Naive thymus-derived CD4-positive, alpha-beta T cell (primary cell): ENCODE measurements around the gene PIP4K2A. TPM values are rescaled to one million over a fixed set of nuclear protein-coding genes. Genes with fewer than 3 reads are reported as not detected.
A peak's percentile ranks its signal among the peaks of the same experiment; 100 is the strongest.

Source experiments
- ATAC-seq: fragments of 150-1000 bp; cut with Tn5 transposase; 2 replicates; pipeline ENCODE4 v1.10.0; 2021; ENCODE audit warnings: mild to moderate bottlenecking, moderate library complexity
- CTCF ChIA-PET: fragments of 350-600 bp; sonication (Branson Sonifier 250); formaldehyde crosslinking; loops from one replicate; lab custom pipeline; 2021; ENCODE audit warnings: antibody characterized with exemption; lab: Charles Lee
- POLR2A ChIA-PET: fragments of 350-600 bp; sonication (Branson Sonifier 250); formaldehyde crosslinking; loops from one replicate; lab custom pipeline; 2021; ENCODE audit warnings: antibody characterized with exemption, inconsistent platforms; lab: Charles Lee
- DNase-seq, 9 donors: peaks; one replicate each; pipeline versions ENCODE4 v3.0.0 to v3.0.0-alpha.2; 2020 to 2022; ENCODE audit warnings: mixed read lengths in 1 of 9
- H3K27ac ChIP-seq: one replicate; pipeline ENCODE4 v1.7.0; 2013; ENCODE audit warnings: mild to moderate bottlenecking, low read depth, low read length, moderate library complexity
- H3K27me3 ChIP-seq, 2 donors: one replicate each; pipeline ENCODE4 v1.7.0; 2013; ENCODE audit warnings: low read length in 2 of 2, mild to moderate bottlenecking in 2 of 2, moderate library complexity in 2 of 2; ENCODE audit not compliant: control insufficient read depth in 2 of 2, insufficient read depth in 2 of 2
- H3K36me3 ChIP-seq, 3 experiments: 1 replicate in 2 of 3; 2 replicates in 1 of 3; pipeline ENCODE4 v1.7.0; 2013; ENCODE audit warnings: low read length in 3 of 3, mild to moderate bottlenecking in 3 of 3, moderate library complexity in 1 of 3; ENCODE audit not compliant: insufficient read depth in 3 of 3, control insufficient read depth in 2 of 3
- H3K4me1 ChIP-seq, 2 donors: one replicate each; pipeline ENCODE4 v1.7.0; 2013; ENCODE audit warnings: low read length in 2 of 2, mild to moderate bottlenecking in 2 of 2, moderate library complexity in 1 of 2; ENCODE audit not compliant: control insufficient read depth in 2 of 2, insufficient read depth in 2 of 2
- H3K4me3 ChIP-seq: 2 replicates; pipeline ENCODE4 v1.7.0; 2013; ENCODE audit warnings: mild to moderate bottlenecking, low read length
- H3K9me3 ChIP-seq, 3 experiments: 1 replicate in 2 of 3; 2 replicates in 1 of 3; pipeline ENCODE4 v1.7.0; 2013; ENCODE audit warnings: low read length in 3 of 3; ENCODE audit not compliant: control insufficient read depth in 2 of 3
- H3K27ac Mint-ChIP-seq, 9 donors: one replicate each; pipeline ENCODE4 v1.8.0; 2020 to 2022; ENCODE audit warnings: mixed read lengths in 9 of 9, mild to moderate bottlenecking in 8 of 9, moderate library complexity in 5 of 9, inconsistent platforms in 2 of 9
- H3K27me3 Mint-ChIP-seq, 5 donors: one replicate each; pipeline ENCODE4 v1.8.0; 2021 to 2022; ENCODE audit warnings: mixed read lengths in 5 of 5, mild to moderate bottlenecking in 1 of 5
- H3K36me3 Mint-ChIP-seq, 5 donors: one replicate each; pipeline ENCODE4 v1.8.0; 2020 to 2022; ENCODE audit warnings: mixed read lengths in 5 of 5, mild to moderate bottlenecking in 3 of 5, inconsistent platforms in 1 of 5
- H3K4me1 Mint-ChIP-seq, 7 donors: one replicate each; pipeline ENCODE4 v1.8.0; 2020 to 2022; ENCODE audit warnings: mixed read lengths in 7 of 7, mild to moderate bottlenecking in 3 of 7, inconsistent platforms in 1 of 7
- H3K4me3 Mint-ChIP-seq, 10 donors: one replicate each; pipeline ENCODE4 v1.8.0; 2020 to 2022; ENCODE audit warnings: mild to moderate bottlenecking in 10 of 10, mixed read lengths in 10 of 10, moderate library complexity in 6 of 10, inconsistent platforms in 2 of 10
- H3K9me3 Mint-ChIP-seq, 11 donors: one replicate each; pipeline ENCODE4 v1.8.0; 2020 to 2022; ENCODE audit warnings: mixed read lengths in 11 of 11, mild to moderate bottlenecking in 4 of 11, inconsistent platforms in 1 of 11, moderate library complexity in 1 of 11
- intact Hi-C, 2 donors: fragments of 100-400 bp; cut with micrococcal nuclease; formaldehyde crosslinking; loops; one replicate each; pipeline ENCODE4 v1.15.1; 2023
- polyA plus RNA-seq, 2 donors: library from polyadenylated mRNA; unstranded; fragments of 300-500 nt; fragmentation: Illumina TruSeq; gene quantifications; one replicate each; pipeline ENCODE4 v1.2.3, GENCODE V29; 2021
- total RNA-seq, 6 experiments: library from RNA in 5 of 6; stranded (reverse) in 5 of 6; gene quantifications; 1 replicate in 5 of 6; 2 replicates in 1 of 6; pipeline ENCODE4 v1.2.3 and lab custom pipeline; 2021 to 2026

Gene PIP4K2A
- total and polyA plus RNA-seq, 7 experiments from 2014 or later: 40.9 to 152 (median 134) TPM

DNA sequence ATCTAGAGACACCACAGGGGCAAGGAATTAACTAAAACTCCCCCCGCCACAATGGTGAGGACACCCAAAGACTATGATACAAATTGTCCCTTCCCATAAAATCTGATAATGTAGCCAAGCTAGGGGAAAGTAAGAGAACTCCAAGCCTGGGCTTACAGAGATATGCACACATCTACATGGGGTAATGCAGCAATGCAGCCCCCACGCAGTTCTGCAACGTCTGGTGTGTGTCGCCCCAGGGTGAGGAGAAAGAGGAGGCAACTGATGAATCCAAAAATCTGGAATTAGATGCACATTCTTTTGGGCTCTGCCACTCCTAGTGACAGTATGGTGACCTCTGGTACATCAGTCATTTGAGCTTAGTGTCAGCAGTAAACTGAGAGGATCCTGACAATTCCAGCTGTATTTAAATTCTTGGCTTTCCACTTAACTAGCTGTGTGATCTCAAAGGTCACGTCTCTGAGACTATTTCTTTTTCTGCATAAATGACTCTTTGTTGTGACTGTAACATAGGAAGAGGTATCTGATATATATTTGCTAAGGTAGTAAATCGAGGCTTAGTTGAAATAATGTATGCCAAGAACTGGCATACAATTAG, 51.5 kb downstream of the PIP4K2A start:
- ChIA-PET POLR2A (interaction anchor here (0.7 to 10.4 kb wide), 9 partner anchors 9 to 229 kb away, joined by 3 to 145 read pairs (median 4); partner anchors contain the start of gene PIP4K2A), CTCF (interaction anchor here (0.9 to 1.0 kb wide), 2 partner anchors 20 to 51 kb away, joined by 4 to 5 read pairs; no protein-coding TSS in a partner anchor)
- intact Hi-C loops: loop anchor here in 1 of 2 donors (10.0 kb wide), 1 partner anchor 408 kb away; no protein-coding TSS in a partner anchor
- H3K4me3 ChIP-seq: no peak overlapping the region
- ATAC-seq (no peak), DNase-seq (no peak)
- peaks cover 50 to 96% (median 91%) of the 10 kb centered on the region in 7 donors for H3K4me1 Mint-ChIP-seq
- no peaks in the 10 kb centered on the region for H3K9me3 ChIP-seq
- H3K27ac Mint-ChIP-seq: peak overlapping the region in 8 of 9 donors; percentile 19 to 95 (median 79)
- H3K27ac ChIP-seq: no peak overlapping the region
- H3K36me3 Mint-ChIP-seq: peaks cover 0 to 11% (median 0%) of the 10 kb centered on the region in 5 donors
- H3K27me3 ChIP-seq: no peaks in the 10 kb centered on the region
- H3K4me1 ChIP-seq: peaks cover 60 to 67% of the 10 kb centered on the region in 2 donors
- peak overlapping the region in 5 of 10 donors; percentile 40 to 75 (median 59) for H3K4me3 Mint-ChIP-seq
- no peaks in the 10 kb centered on the region for H3K27me3 Mint-ChIP-seq
- peaks cover 0 to 2% (median 0%) of the 10 kb centered on the region in 11 donors for H3K9me3 Mint-ChIP-seq
- H3K36me3 ChIP-seq: no peaks in the 10 kb centered on the region

DNA sequence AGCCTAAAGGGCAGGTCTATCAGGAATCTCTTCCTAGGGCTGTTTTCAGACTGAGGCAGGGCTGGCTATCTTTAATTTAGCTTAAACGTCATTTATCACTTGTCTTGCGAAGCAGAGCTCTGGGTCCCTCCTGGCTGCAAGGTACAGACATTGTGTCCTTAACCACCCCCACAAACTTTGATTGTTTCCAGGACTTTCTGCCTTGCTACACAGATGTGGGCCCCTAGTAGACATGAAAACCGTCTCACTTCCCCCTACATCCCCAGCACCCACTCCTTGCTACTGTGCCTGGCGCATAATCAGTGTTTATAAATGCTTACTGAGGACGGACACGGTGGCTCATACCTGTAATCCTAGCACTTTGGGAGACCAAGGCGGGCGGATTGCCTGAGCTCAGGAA, 54.5 kb downstream of the PIP4K2A start:
- peaks cover 70 to 73% of the 10 kb centered on the region in 2 donors for H3K4me1 ChIP-seq
- no peaks in the 10 kb centered on the region for H3K27me3 ChIP-seq
- POLR2A ChIA-PET: interaction anchor here (0.5 to 10.4 kb wide), 6 partner anchors 9 to 956 kb away, joined by 3 to 97 read pairs (median 12); partner anchors contain the start of gene PIP4K2A
- H3K4me3 ChIP-seq: no peak overlapping the region
- intact Hi-C loops: loop anchor here in 1 of 2 donors (5.0 to 10.0 kb wide), 3 partner anchors 223 to 1135 kb away; partner anchors contain the start of gene SKIDA1
- CTCF ChIA-PET: no interaction called here
- no peaks in the 10 kb centered on the region for H3K9me3 Mint-ChIP-seq
- H3K4me1 Mint-ChIP-seq: peaks cover 72 to 99% (median 95%) of the 10 kb centered on the region in 7 donors
- no peaks in the 10 kb centered on the region for H3K27me3 Mint-ChIP-seq
- ATAC-seq (no peak), DNase-seq (no peak)
- H3K9me3 ChIP-seq: no peaks in the 10 kb centered on the region
- peaks cover 0 to 18% (median 3%) of the 10 kb centered on the region in 5 donors for H3K36me3 Mint-ChIP-seq
- peak overlapping the region in 7 of 10 donors; percentile 2 to 83 (median 50) for H3K4me3 Mint-ChIP-seq
- peak overlapping the region; percentile 12 to 97 (median 84) for H3K27ac Mint-ChIP-seq
- H3K36me3 ChIP-seq: no peaks in the 10 kb centered on the region
- H3K27ac ChIP-seq: no peak overlapping the region

DNA sequence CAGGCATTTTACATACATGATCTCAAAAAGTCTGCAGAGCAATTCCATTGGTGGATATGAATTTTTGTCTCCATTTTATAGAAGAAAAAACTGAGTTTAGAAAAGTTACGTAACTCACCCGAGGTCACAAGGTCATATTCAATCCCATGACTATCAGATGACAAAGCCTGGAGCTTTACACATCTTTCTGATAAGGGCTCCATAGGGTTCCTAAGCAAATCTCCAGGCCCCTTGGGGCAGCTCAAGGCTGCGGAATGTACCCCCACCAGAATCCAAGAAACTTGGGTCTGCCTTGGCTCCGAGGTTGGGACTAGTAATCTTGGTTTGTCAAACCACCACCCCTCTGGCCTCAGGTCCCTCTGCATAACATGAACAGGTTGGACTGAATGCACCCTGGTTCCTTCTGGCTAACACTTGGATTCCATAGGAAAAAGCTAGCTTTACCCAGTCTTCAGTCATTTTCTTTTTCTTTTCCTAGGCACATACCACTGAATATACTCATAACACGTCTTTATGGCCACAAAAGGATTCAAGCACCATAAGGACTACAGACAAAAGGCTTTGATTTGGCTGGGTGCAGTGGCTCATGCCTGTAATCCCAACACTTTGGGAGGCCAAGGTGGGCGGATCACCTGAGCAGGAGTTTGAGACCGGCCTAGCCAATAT, 55.5 kb downstream of the PIP4K2A start:
- Histone ChIP-seq H3K27ac (peak overlapping the region; percentile 12), H3K36me3 (no peaks in the 10 kb centered on the region), H3K27me3 (no peaks in the 10 kb centered on the region), H3K9me3 (no peaks in the 10 kb centered on the region), H3K4me3 (no peak overlapping the region), H3K4me1 (peaks cover 71 to 76% of the 10 kb centered on the region in 2 donors)
- intact Hi-C loops: loop anchor here in 1 of 2 donors (5.0 to 10.0 kb wide), 2 partner anchors 222 to 1134 kb away; partner anchors contain the start of gene SKIDA1
- Mint-ChIP-seq H3K36me3 (peaks cover 0 to 22% (median 3%) of the 10 kb centered on the region in 5 donors), H3K4me3 (peak overlapping the region in 9 of 10 donors; percentile 19 to 87 (median 67)), H3K9me3 (no peaks in the 10 kb centered on the region), H3K27ac (peak overlapping the region; percentile 87 to 97 (median 93)), H3K27me3 (no peaks in the 10 kb centered on the region), H3K4me1 (peaks cover 74 to 99% (median 95%) of the 10 kb centered on the region in 7 donors)
- ATAC-seq (no peak), DNase-seq (no peak)
- ChIA-PET CTCF (interaction anchor here (0.7 kb wide), 1 partner anchor 141 kb away, joined by 3 read pairs; no protein-coding TSS in a partner anchor), POLR2A (interaction anchor here (0.5 to 10.4 kb wide), 6 partner anchors 9 to 73 kb away, joined by 3 to 97 read pairs (median 12); partner anchors contain the start of gene PIP4K2A)

DNA sequence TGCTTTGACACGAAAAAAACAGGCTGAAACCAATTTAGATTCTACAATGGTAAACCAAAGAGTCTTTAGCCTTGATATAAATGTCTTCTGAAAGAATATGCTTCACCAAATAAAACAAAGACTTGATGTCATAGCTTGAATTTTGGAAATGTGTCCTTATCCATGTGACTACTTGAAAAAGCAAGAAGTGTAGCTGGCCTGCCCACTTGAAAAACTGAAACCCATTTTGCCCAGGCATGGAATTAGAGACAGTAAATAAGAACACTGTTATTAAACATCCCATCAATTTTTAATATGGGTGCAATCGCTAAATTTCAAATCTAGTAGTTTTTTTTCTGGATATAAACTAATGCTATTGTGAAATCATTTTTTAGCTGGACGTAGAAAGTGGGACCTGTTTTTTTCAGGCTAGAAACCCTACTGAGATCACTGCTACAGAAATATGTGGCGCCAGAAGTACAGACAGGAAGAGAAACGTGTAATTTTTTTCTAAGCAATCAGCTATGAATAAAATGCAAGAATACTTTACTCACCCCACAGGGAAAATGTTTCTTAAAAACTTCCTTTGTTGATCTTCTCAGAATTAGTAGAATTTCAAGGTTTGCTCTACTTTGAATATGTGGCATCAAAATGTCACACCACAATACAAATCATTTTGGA, 56.7 kb downstream of the PIP4K2A start:
- intact Hi-C loops: loop anchor here (1.0 to 10.0 kb wide), 3 partner anchors 9 to 1133 kb away; partner anchors contain the start of gene SKIDA1 (in 1 of the 2)
- no peaks in the 10 kb centered on the region for H3K36me3 ChIP-seq
- peaks cover 79 to 82% of the 10 kb centered on the region in 2 donors for H3K4me1 ChIP-seq

DNA sequence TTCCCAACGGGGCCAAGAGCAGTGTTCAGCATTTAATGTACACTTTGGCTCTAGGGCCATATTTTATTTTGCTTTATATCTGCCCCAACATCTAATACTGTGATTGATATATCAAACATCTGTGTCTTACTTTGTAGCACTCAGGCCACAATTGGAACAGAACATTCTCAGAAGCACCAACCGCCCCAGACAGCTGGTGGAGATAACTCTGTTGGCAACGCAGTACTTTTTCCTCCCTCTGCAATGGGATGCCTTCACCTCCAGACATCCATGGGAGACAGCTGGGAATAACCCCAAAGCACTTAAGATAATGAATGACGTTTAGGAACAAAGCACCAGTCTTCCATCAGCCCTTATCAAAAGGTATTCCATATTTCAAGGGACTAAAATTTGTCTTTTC, 57.4 kb downstream of the PIP4K2A start:
- peaks cover 80 to 82% of the 10 kb centered on the region in 2 donors for H3K4me1 ChIP-seq
- H3K4me3 Mint-ChIP-seq: peak overlapping the region; percentile 31 to 87 (median 71)
- peak overlapping the region; percentile 12 for H3K27ac ChIP-seq
- no peaks in the 10 kb centered on the region for H3K27me3 ChIP-seq
- no peaks in the 10 kb centered on the region for H3K27me3 Mint-ChIP-seq
- peak overlapping the region; percentile 4 for H3K4me3 ChIP-seq
- H3K4me1 Mint-ChIP-seq: peaks cover 81 to 100% (median 91%) of the 10 kb centered on the region in 7 donors
- intact Hi-C loops: loop anchor here (1.0 to 10.0 kb wide), 3 partner anchors 9 to 1132 kb away; partner anchors contain the start of gene SKIDA1 (in 1 of the 2)
- CTCF ChIA-PET: interaction anchor here (0.6 to 4.3 kb wide), 7 partner anchors 10 to 59 kb away, joined by 3 to 17 read pairs (median 5); no protein-coding TSS in a partner anchor
- no peaks in the 10 kb centered on the region for H3K36me3 ChIP-seq
- H3K27ac Mint-ChIP-seq: peak overlapping the region; percentile 87 to 97 (median 93)
- H3K9me3 ChIP-seq: no peaks in the 10 kb centered on the region
- POLR2A ChIA-PET: interaction anchor here (1.0 to 10.4 kb wide), 9 partner anchors 8 to 57 kb away, joined by 4 to 97 read pairs (median 7); partner anchors contain the start of gene PIP4K2A
- ATAC-seq: no peak
- no peak for DNase-seq
- peaks cover 0 to 2% (median 0%) of the 10 kb centered on the region in 11 donors for H3K9me3 Mint-ChIP-seq
- peaks cover 0 to 30% (median 3%) of the 10 kb centered on the region in 5 donors for H3K36me3 Mint-ChIP-seq

More for the DNA sequence above, 56.7 kb downstream of the PIP4K2A start:
- peak overlapping the region; percentile 7 for H3K4me3 ChIP-seq
- no peak for DNase-seq
- H3K27me3 ChIP-seq: no peaks in the 10 kb centered on the region
- CTCF ChIA-PET: interaction anchor here (0.5 to 4.3 kb wide), 6 partner anchors 9 to 59 kb away, joined by 3 to 17 read pairs (median 4); no protein-coding TSS in a partner anchor
- Mint-ChIP-seq H3K27ac (peak overlapping the region; percentile 87 to 97 (median 93)), H3K27me3 (no peaks in the 10 kb centered on the region), H3K36me3 (peaks cover 0 to 30% (median 3%) of the 10 kb centered on the region in 5 donors), H3K4me3 (peak overlapping the region; percentile 31 to 87 (median 71)), H3K4me1 (peaks cover 82 to 100% (median 91%) of the 10 kb centered on the region in 7 donors), H3K9me3 (peaks cover 0 to 2% (median 0%) of the 10 kb centered on the region in 11 donors)
- POLR2A ChIA-PET: interaction anchor here (0.7 to 10.4 kb wide), 9 partner anchors 9 to 57 kb away, joined by 3 to 97 read pairs (median 7); partner anchors contain the start of gene PIP4K2A
- H3K9me3 ChIP-seq: no peaks in the 10 kb centered on the region
- peak overlapping the region; percentile 12 for H3K27ac ChIP-seq
- ATAC-seq: no peak
